ENCODE results near the gene FXYD3.

Gene FXYD3

DNA sequence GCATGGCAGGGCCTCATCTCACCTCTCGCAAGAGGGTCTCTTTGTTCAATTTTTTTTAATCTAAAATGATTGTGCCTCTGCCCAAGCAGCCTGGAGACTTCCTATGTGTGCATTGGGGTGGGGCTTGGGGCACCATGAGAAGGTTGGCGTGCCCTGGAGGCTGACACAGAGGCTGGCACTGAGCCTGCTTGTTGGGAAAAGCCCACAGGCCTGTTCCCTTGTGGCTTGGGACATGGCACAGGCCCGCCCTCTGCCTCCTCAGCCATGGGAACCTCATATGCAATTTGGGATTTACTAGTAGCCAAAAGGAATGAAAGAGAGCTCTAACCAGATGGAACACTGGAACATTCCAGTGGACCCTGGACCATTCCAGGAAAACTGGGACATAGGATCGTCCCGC is 8.0 kb downstream of the FXYD3 start:
- Histone ChIP-seq H3K9me3 (ENCODE audit: control insufficient read depth, low read length) (no peaks in the 10 kb centered on the region), H4K91ac (ENCODE audit: low read length) (no peak overlapping the region), H3K4me1 (ENCODE audit: control insufficient read depth, insufficient read depth, low read depth, low read length) (peaks cover 3% of the 10 kb centered on the region), H3K79me1 (replicated peaks; ENCODE audit: low read length, poor library complexity, severe bottlenecking) (no peaks in the 10 kb centered on the region), H3K4me2 (ENCODE audit: low read length, poor library complexity, severe bottlenecking) (no peak overlapping the region), H3K18ac (ENCODE audit: low read depth in 1 of 2, low read length in 2 of 2) (no peak overlapping the region), H2BK5ac (ENCODE audit: low read depth, low read length, poor library complexity, severe bottlenecking) (no peak overlapping the region), H2BK120ac (ENCODE audit: low read depth, low read length) (no peak overlapping the region), H3K4me3 (ENCODE audit: insufficient read depth in 1 of 2, low read depth in 1 of 2, low read length in 2 of 2) (peak overlapping the region in 1 of 2 experiments; percentile 86), H2AFZ (ENCODE audit: low read depth, low read length) (no peak overlapping the region), H2BK15ac (ENCODE audit: low read depth, poor library complexity, severe bottlenecking) (no peak overlapping the region), H4K8ac (ENCODE audit: low read length) (no peak overlapping the region), H3K14ac (ENCODE audit: low read length in 2 of 2) (no peak overlapping the region), H3K36me3 (ENCODE audit: control insufficient read depth in 1 of 2, insufficient read depth in 2 of 2, low read depth in 1 of 2, low read length in 2 of 2) (no peaks in the 10 kb centered on the region), H3K27ac (ENCODE audit: low read length, poor library complexity, severe bottlenecking) (no peak overlapping the region), H3K4ac (ENCODE audit: low read depth in 1 of 2, low read length in 2 of 2) (no peak overlapping the region), H2BK12ac (ENCODE audit: low read length in 2 of 2) (no peak overlapping the region), H2AK5ac (ENCODE audit: low read length, severe bottlenecking) (no peak overlapping the region), H3K23ac (ENCODE audit: low read length in 2 of 2) (no peak overlapping the region), H3K9ac (ENCODE audit: low read length) (peak overlapping the region; percentile 93), H3K27me3 (ENCODE audit: control insufficient read depth in 1 of 2, insufficient read depth in 1 of 2, low read length in 2 of 2) (peaks cover 5 to 9% of the 10 kb centered on the region in 2 experiments)
- DNase-seq = no peak
- 87% methylated on average over 5 of the region's 5 CpGs for WGBS

DNA sequence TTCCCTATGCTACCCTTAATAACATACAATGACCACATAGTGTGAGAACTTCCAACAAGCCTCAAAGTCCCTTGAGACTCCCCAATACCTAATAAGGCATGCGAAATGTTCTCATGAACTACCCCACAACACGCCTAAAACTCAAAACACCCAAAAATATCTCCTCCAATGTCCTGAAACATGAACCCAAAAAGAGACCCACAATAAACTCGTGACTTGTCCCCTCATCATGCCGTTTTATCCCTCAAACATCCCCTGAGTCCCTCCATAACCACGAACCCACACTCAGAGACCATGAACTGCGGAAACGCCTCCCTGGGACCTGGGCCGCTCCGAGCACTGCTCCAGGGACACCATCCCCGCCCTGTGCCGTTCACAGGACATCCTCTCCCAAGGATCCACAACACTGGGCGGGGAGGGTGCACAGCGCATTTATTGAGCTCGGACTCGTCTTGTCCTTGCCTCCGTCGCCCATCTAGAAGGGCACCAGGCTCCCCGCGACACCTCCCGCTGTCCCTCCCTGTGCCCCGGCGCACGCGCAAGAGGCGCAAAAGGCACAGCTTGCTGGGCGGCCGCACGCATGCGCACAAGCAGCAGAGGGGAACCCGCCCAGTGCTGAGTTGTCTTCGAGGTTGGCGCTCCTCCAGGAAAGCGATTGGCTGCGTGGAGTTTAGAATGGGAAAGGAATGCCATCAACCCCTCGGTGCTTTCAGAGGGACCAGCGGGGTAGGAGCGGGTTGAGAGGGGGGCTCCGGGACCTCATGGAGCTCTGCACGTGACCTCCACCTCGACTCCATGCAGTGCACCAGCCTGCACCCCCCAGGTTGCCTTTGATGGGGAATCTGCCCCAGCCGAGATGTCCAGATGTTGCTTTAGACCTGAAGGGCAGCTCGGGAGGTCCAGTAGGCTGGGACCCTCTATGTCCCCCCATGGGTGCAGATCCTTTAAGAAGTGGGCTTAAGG is 8.8 kb downstream of the FXYD3 start:
- no peak overlapping the region for H2AK5ac ChIP-seq (ENCODE audit: low read length, severe bottlenecking)
- no peak overlapping the region for H3K4me2 ChIP-seq (ENCODE audit: low read length, poor library complexity, severe bottlenecking)
- H3K36me3 ChIP-seq (ENCODE audit: control insufficient read depth in 1 of 2, insufficient read depth in 2 of 2, low read depth in 1 of 2, low read length in 2 of 2) = no peaks in the 10 kb centered on the region
- DNase-seq = no peak
- no peak overlapping the region for H2BK120ac ChIP-seq (ENCODE audit: low read depth, low read length)
- no peaks in the 10 kb centered on the region for H3K9me3 ChIP-seq (ENCODE audit: control insufficient read depth, low read length)
- H3K18ac ChIP-seq (ENCODE audit: low read depth in 1 of 2, low read length in 2 of 2) = no peak overlapping the region
- no peaks in the 10 kb centered on the region for H3K79me1 ChIP-seq (replicated peaks; ENCODE audit: low read length, poor library complexity, severe bottlenecking)
- H2AFZ ChIP-seq (ENCODE audit: low read depth, low read length) = no peak overlapping the region
- H2BK5ac ChIP-seq (ENCODE audit: low read depth, low read length, poor library complexity, severe bottlenecking) = no peak overlapping the region
- no peak overlapping the region for H2BK12ac ChIP-seq (ENCODE audit: low read length in 2 of 2)
- 92% methylated on average over 42 of the region's 42 CpGs for WGBS
- H3K4ac ChIP-seq (ENCODE audit: low read depth in 1 of 2, low read length in 2 of 2) = no peak overlapping the region
- H3K9ac ChIP-seq (ENCODE audit: low read length) = peak overlapping the region; percentile 93
- H3K27ac ChIP-seq (ENCODE audit: low read length, poor library complexity, severe bottlenecking) = no peak overlapping the region
- H3K4me3 ChIP-seq (ENCODE audit: insufficient read depth in 1 of 2, low read depth in 1 of 2, low read length in 2 of 2) = peak overlapping the region in 1 of 2 experiments; percentile 86
- H3K23ac ChIP-seq (ENCODE audit: low read length in 2 of 2) = no peak overlapping the region
- H4K8ac ChIP-seq (ENCODE audit: low read length) = no peak overlapping the region
- H2BK15ac ChIP-seq (ENCODE audit: low read depth, poor library complexity, severe bottlenecking) = no peak overlapping the region
- H3K14ac ChIP-seq (ENCODE audit: low read length in 2 of 2) = no peak overlapping the region
- H3K27me3 ChIP-seq (ENCODE audit: control insufficient read depth in 1 of 2, insufficient read depth in 1 of 2, low read length in 2 of 2) = peaks cover 9 to 10% of the 10 kb centered on the region in 2 experiments
- H3K4me1 ChIP-seq (ENCODE audit: control insufficient read depth, insufficient read depth, low read depth, low read length) = peaks cover 3% of the 10 kb centered on the region
- no peak overlapping the region for H4K91ac ChIP-seq (ENCODE audit: low read length)

DNA sequence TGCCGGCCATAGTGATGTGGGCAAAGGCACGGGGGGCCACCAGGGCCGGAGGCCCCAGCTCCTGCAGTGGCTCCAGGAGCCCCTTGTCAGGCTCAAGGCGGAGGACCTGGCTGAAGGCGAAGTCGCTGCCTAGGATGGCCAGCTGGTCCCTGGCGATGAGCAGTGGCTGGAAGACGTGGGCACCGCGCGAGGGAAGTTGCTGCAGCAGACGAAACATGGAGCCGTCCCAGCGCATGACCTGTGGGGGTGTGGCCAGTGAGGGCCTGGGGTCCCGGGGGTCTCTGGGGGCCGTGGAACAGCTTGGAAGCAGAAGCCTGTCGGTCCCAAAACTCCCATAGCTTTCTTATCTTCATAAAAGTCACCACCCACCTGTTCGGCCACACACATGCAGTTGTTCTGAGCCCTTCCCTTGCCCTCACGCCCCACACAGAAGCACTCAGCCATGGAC is 9.7 kb downstream of the FXYD3 start:
- Histone ChIP-seq H3K4me2 (ENCODE audit: low read length, poor library complexity, severe bottlenecking) (no peak overlapping the region), H3K4ac (ENCODE audit: low read depth in 1 of 2, low read length in 2 of 2) (no peak overlapping the region), H2BK5ac (ENCODE audit: low read depth, low read length, poor library complexity, severe bottlenecking) (no peak overlapping the region), H2BK15ac (ENCODE audit: low read depth, poor library complexity, severe bottlenecking) (no peak overlapping the region), H3K4me1 (ENCODE audit: control insufficient read depth, insufficient read depth, low read depth, low read length) (peaks cover 3% of the 10 kb centered on the region), H3K18ac (ENCODE audit: low read depth in 1 of 2, low read length in 2 of 2) (no peak overlapping the region), H3K4me3 (ENCODE audit: insufficient read depth in 1 of 2, low read depth in 1 of 2, low read length in 2 of 2) (no peak overlapping the region), H3K36me3 (ENCODE audit: control insufficient read depth in 1 of 2, insufficient read depth in 2 of 2, low read depth in 1 of 2, low read length in 2 of 2) (no peaks in the 10 kb centered on the region), H2BK120ac (ENCODE audit: low read depth, low read length) (no peak overlapping the region), H3K9me3 (ENCODE audit: control insufficient read depth, low read length) (no peaks in the 10 kb centered on the region), H3K23ac (ENCODE audit: low read length in 2 of 2) (no peak overlapping the region), H3K27ac (ENCODE audit: low read length, poor library complexity, severe bottlenecking) (no peak overlapping the region), H3K14ac (ENCODE audit: low read length in 2 of 2) (no peak overlapping the region), H3K27me3 (ENCODE audit: control insufficient read depth in 1 of 2, insufficient read depth in 1 of 2, low read length in 2 of 2) (peaks cover 9 to 10% of the 10 kb centered on the region in 2 experiments), H2BK12ac (ENCODE audit: low read length in 2 of 2) (no peak overlapping the region), H2AFZ (ENCODE audit: low read depth, low read length) (no peak overlapping the region), H4K8ac (ENCODE audit: low read length) (no peak overlapping the region), H3K79me1 (replicated peaks; ENCODE audit: low read length, poor library complexity, severe bottlenecking) (no peaks in the 10 kb centered on the region), H4K91ac (ENCODE audit: low read length) (no peak overlapping the region), H3K9ac (ENCODE audit: low read length) (no peak overlapping the region), H2AK5ac (ENCODE audit: low read length, severe bottlenecking) (no peak overlapping the region)
- DNase-seq = no peak
- WGBS = 90% methylated on average over 18 of the region's 19 CpGs

DNA sequence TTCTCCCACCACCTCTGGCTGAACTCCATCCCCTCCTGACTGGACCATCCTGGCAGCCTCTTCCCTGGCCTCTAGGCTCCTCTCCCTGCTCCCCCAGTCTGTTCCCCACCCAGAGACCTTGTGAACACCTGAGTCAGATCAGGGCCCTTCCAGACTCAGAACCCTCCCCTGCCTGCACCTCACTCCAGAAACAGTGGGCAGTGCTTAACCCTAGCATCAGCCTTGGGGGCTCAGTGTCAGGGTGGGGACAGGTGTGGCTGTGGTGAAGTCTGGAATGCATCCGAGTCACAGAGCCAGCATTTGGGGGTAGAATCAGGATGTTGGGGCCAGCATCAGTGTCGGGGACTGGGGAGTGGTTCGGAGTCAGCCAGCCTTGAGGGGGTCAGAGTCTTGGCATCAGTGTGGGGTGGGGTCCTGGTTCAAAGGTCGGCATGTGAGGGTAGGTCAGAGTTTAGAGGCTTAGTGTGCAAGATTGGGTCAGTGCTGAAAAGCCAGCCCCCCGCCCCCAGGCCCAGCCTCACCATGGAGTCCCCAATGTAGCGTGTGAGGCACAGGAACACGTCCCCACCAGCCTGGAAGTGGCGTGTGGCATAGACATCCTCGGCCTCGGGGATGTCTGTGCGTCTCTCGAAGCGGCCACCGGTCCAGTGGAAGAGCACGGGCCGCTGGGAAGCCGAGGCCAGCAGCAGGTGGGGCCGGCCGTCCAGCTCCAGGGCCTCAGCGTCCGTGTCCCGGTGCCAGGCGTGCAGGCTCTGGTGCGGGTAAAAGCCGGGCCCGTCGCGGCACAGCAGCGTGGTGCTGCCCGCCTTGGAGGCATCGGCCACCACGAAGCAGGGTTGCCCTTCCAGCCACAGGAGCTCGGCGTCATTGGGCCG is 10.4 kb downstream of the FXYD3 start:
- Histone ChIP-seq H4K8ac (ENCODE audit: low read length) (no peak overlapping the region), H2BK120ac (ENCODE audit: low read depth, low read length) (no peak overlapping the region), H3K27ac (ENCODE audit: low read length, poor library complexity, severe bottlenecking) (no peak overlapping the region), H2BK12ac (ENCODE audit: low read length in 2 of 2) (no peak overlapping the region), H3K18ac (ENCODE audit: low read depth in 1 of 2, low read length in 2 of 2) (no peak overlapping the region), H3K36me3 (ENCODE audit: control insufficient read depth in 1 of 2, insufficient read depth in 2 of 2, low read depth in 1 of 2, low read length in 2 of 2) (no peaks in the 10 kb centered on the region), H3K4ac (ENCODE audit: low read depth in 1 of 2, low read length in 2 of 2) (no peak overlapping the region), H2BK5ac (ENCODE audit: low read depth, low read length, poor library complexity, severe bottlenecking) (no peak overlapping the region), H3K14ac (ENCODE audit: low read length in 2 of 2) (no peak overlapping the region), H3K9me3 (ENCODE audit: control insufficient read depth, low read length) (no peaks in the 10 kb centered on the region), H3K79me1 (replicated peaks; ENCODE audit: low read length, poor library complexity, severe bottlenecking) (no peaks in the 10 kb centered on the region), H3K4me3 (ENCODE audit: insufficient read depth in 1 of 2, low read depth in 1 of 2, low read length in 2 of 2) (no peak overlapping the region), H4K91ac (ENCODE audit: low read length) (no peak overlapping the region), H2AFZ (ENCODE audit: low read depth, low read length) (no peak overlapping the region), H3K23ac (ENCODE audit: low read length in 2 of 2) (no peak overlapping the region), H3K4me1 (ENCODE audit: control insufficient read depth, insufficient read depth, low read depth, low read length) (peaks cover 3% of the 10 kb centered on the region), H3K4me2 (ENCODE audit: low read length, poor library complexity, severe bottlenecking) (no peak overlapping the region), H3K27me3 (ENCODE audit: control insufficient read depth in 1 of 2, insufficient read depth in 1 of 2, low read length in 2 of 2) (peaks cover 9 to 10% of the 10 kb centered on the region in 2 experiments), H2AK5ac (ENCODE audit: low read length, severe bottlenecking) (no peak overlapping the region), H2BK15ac (ENCODE audit: low read depth, poor library complexity, severe bottlenecking) (no peak overlapping the region), H3K9ac (ENCODE audit: low read length) (no peak overlapping the region)
- DNase-seq = no peak
- 93% methylated on average over 35 of the region's 35 CpGs for WGBS

All from mesenchymal stem cell (in vitro differentiated cells and primary cell).